MG63 (cell line): Measurements from ENCODE around the gene AAMP. TPM values are rescaled to one million over a fixed set of nuclear protein-coding genes. Genes with fewer than 3 reads are reported as not detected.
"Not testable (repeated sequence)": the region's sequence is repeated elsewhere in the genome, so short reads cannot be mapped to it uniquely, and the experiment has no call there.

Experiments
- DNase-seq: peaks from one replicate; pipeline ENCODE4 v3.0.0-alpha.2; 2020
- H3K27me3 ChIP-seq: fragments of 250-450 bp; sonication (Bioruptor Pico); 2 replicates; pipeline ENCODE4 v1.5.1; 2020; ENCODE audit warnings: mild to moderate bottlenecking, moderate library complexity
- H3K36me3 ChIP-seq: fragments of 250-450 bp; sonication (Bioruptor Pico); 2 replicates; pipeline ENCODE4 v1.5.1; 2020; ENCODE audit warnings: mild to moderate bottlenecking, moderate library complexity
- H3K4me3 ChIP-seq: fragments of 250-450 bp; sonication (Bioruptor Pico); 2 replicates; pipeline ENCODE4 v1.5.1; 2020; ENCODE audit warnings: mild to moderate bottlenecking, moderate library complexity
- H3K9me3 ChIP-seq: fragments of 250-450 bp; sonication (Bioruptor Pico); 2 replicates; pipeline ENCODE4 v1.5.1; 2020; ENCODE audit warnings: mild to moderate bottlenecking, moderate library complexity
- total RNA-seq: library from RNA; depleted of rRNA; stranded (reverse); fragments of >200 nt; shearing (Covaris generic); gene quantifications from 2 replicates; pipeline ENCODE4 v1.2.3, GENCODE V29; 2014; ENCODE audit warnings: low replicate concordance

Gene AAMP
- total RNA-seq, 1 experiment from 2014 or later, result 112 TPM

- H3K36me3 ChIP-seq, result peaks cover 53% of the 10 kb centered on the region
- H3K9me3 ChIP-seq, result no peaks in the 10 kb centered on the region
- H3K4me3 ChIP-seq, result no peak overlapping the region
- DNase-seq, result peak; percentile 76
- H3K27me3 ChIP-seq, result no peaks in the 10 kb centered on the region
Measured at GRCh38 chr2:218282173-218282991, 12.4 kb upstream of the AAMP start.

- DNase-seq, result no peak
- H3K36me3 ChIP-seq, result peaks cover 61% of the 10 kb centered on the region
- no peaks in the 10 kb centered on the region for H3K27me3 ChIP-seq
- no peak overlapping the region for H3K4me3 ChIP-seq
- no peaks in the 10 kb centered on the region for H3K9me3 ChIP-seq
Measured at GRCh38 chr2:218281449-218281848, 11.5 kb upstream of the AAMP start.

- H3K27me3 ChIP-seq, result no peaks in the 10 kb centered on the region
- H3K4me3 ChIP-seq, result no peak overlapping the region
- H3K36me3 ChIP-seq, result peaks cover 66% of the 10 kb centered on the region
- H3K9me3 ChIP-seq, result no peaks in the 10 kb centered on the region
- DNase-seq, result no peak
Measured at GRCh38 chr2:218280260-218280870, 10.4 kb upstream of the AAMP start.

- DNase-seq, result no peak
- peaks cover 68% of the 10 kb centered on the region for H3K36me3 ChIP-seq
- H3K27me3 ChIP-seq, result no peaks in the 10 kb centered on the region
- H3K9me3 ChIP-seq, result no peaks in the 10 kb centered on the region
- H3K4me3 ChIP-seq, result no peak overlapping the region
Measured at GRCh38 chr2:218278531-218279360, 8.8 kb upstream of the AAMP start.

- no peak for DNase-seq
- no peaks in the 10 kb centered on the region for H3K9me3 ChIP-seq
- H3K36me3 ChIP-seq, result peaks cover 65% of the 10 kb centered on the region
- H3K27me3 ChIP-seq, result no peaks in the 10 kb centered on the region
- no peak overlapping the region for H3K4me3 ChIP-seq
Measured at GRCh38 chr2:218277921-218278320, 8.0 kb upstream of the AAMP start.

GRCh38 chr2:218276986-218277755 is 7.2 kb upstream of the AAMP start:
- H3K9me3 ChIP-seq, result no peaks in the 10 kb centered on the region
- H3K27me3 ChIP-seq, result no peaks in the 10 kb centered on the region
- peaks cover 67% of the 10 kb centered on the region for H3K36me3 ChIP-seq

GRCh38 chr2:218275371-218276072 is 5.6 kb upstream of the AAMP start:
- Histone ChIP-seq H3K9me3 (no peaks in the 10 kb centered on the region), H3K36me3 (peaks cover 61% of the 10 kb centered on the region), H3K27me3 (no peaks in the 10 kb centered on the region), H3K4me3 (no peak overlapping the region)
- DNase-seq, result no peak

More at GRCh38 chr2:218276986-218277755, 7.2 kb upstream of the AAMP start:
- no peak overlapping the region for H3K4me3 ChIP-seq
- no peak for DNase-seq

- H3K9me3 ChIP-seq, result no peaks in the 10 kb centered on the region
- no peak overlapping the region for H3K4me3 ChIP-seq
- H3K36me3 ChIP-seq, result peaks cover 53% of the 10 kb centered on the region
- H3K27me3 ChIP-seq, result no peaks in the 10 kb centered on the region
- no peak for DNase-seq
Measured at GRCh38 chr2:218274586-218274985, 4.6 kb upstream of the AAMP start.

- Histone ChIP-seq H3K27me3 (no peaks in the 10 kb centered on the region), H3K9me3 (no peaks in the 10 kb centered on the region), H3K36me3 (peaks cover 54% of the 10 kb centered on the region), H3K4me3 (no peak overlapping the region)
- no peak for DNase-seq
Measured at GRCh38 chr2:218273908-218274249, 3.9 kb upstream of the AAMP start.

GRCh38 chr2:218273214-218273907 is 3.4 kb upstream of the AAMP start:
- not testable (repeated sequence) for H3K27me3 ChIP-seq, H3K4me3 ChIP-seq, DNase-seq, H3K9me3 ChIP-seq
- H3K36me3 ChIP-seq, result peaks cover 53% of the 10 kb centered on the region

GRCh38 chr2:218272531-218273212 is 2.7 kb upstream of the AAMP start:
- Histone ChIP-seq H3K4me3 (no peak overlapping the region), H3K9me3 (no peaks in the 10 kb centered on the region), H3K36me3 (peaks cover 53% of the 10 kb centered on the region), H3K27me3 (no peaks in the 10 kb centered on the region)
- DNase-seq, result peak; percentile 95

GRCh38 chr2:218271865-218272530 is 2.1 kb upstream of the AAMP start:
- Histone ChIP-seq H3K4me3 (no peak overlapping the region; the same call in 1 of the 2 replicates), H3K36me3 (peaks cover 53% of the 10 kb centered on the region), H3K27me3 (no peaks in the 10 kb centered on the region), H3K9me3 (no peaks in the 10 kb centered on the region)
- no peak for DNase-seq

- H3K4me3 ChIP-seq, result peak overlapping the region; percentile 72
- no peaks in the 10 kb centered on the region for H3K27me3 ChIP-seq
- peaks cover 55% of the 10 kb centered on the region for H3K36me3 ChIP-seq
- no peak for DNase-seq
- no peaks in the 10 kb centered on the region for H3K9me3 ChIP-seq
Measured at GRCh38 chr2:218271487-218271797, 1.5 kb upstream of the AAMP start.

GRCh38 chr2:218270721-218271486 is 967 bp upstream of the AAMP start:
- Histone ChIP-seq H3K4me3 (peak overlapping the region; percentile 72), H3K9me3 (no peaks in the 10 kb centered on the region), H3K36me3 (peaks cover 59% of the 10 kb centered on the region), H3K27me3 (no peaks in the 10 kb centered on the region)
- no peak for DNase-seq
